OCI-LY7 (cell line): Measurements from ENCODE around the gene C17orf113.

Experiments
- CTCF ChIP-seq: fragments of 200-600 bp; sonication (generic); conservative IDR thresholded peaks from 2 replicates; pipeline ENCODE4 v1.5.1; 2014; ENCODE audit warnings: mild to moderate bottlenecking, antibody characterized with exemption, low read length, moderate library complexity, mixed read lengths
- EZH2phosphoT487 ChIP-seq: fragments of 200-600 bp; sonication (generic); IDR thresholded peaks from 2 replicates; pipeline ENCODE4 v1.6.1; 2018; ENCODE audit warnings: low read depth, borderline replicate concordance, mild to moderate bottlenecking, mixed run types, antibody characterized with exemption, low read length, moderate library complexity, mixed read lengths

GRCh38 chr17:42042598-42043319, 7.6 kb downstream of the C17orf113 start:
- no peak for TF ChIP-seq CTCF
- TF ChIP-seq EZH2phosphoT487 = no peak
